Thyroid gland (tissue), 4 donors: ENCODE data around the gene ACKR1.

Source experiments
- CTCF ChIP-seq, 6 experiments: fragments of 200-600 bp in 3 of 6; fragments of 450-650 bp in 3 of 6; sonication (generic) in 3 of 6; IDR thresholded peaks; one replicate each; pipeline ENCODE4 v1.5.1; 2016 to 2019; ENCODE audit warnings: antibody characterized with exemption in 6 of 6, mild to moderate bottlenecking in 2 of 6, inconsistent platforms in 1 of 6, moderate library complexity in 1 of 6
- POLR2A ChIP-seq, 2 donors: fragments of 450-650 bp; IDR thresholded peaks; one replicate each; pipeline ENCODE4 v1.6.1; 2017; ENCODE audit warnings: antibody characterized with exemption in 2 of 2, mild to moderate bottlenecking in 2 of 2, moderate library complexity in 1 of 2

GRCh38 chr1:159187033-159187432, 17.6 kb upstream of the ACKR1 start:
- no peak for TF ChIP-seq POLR2A (IDR thresholded peaks at IDR 0.05)
- no peak for TF ChIP-seq CTCF (IDR thresholded peaks at IDR 0.05)
